MM.1S (cell line): ENCODE measurements around the gene KCNJ5.

Source experiments
- DNase-seq: peaks from one replicate; pipeline ENCODE4 v3.0.0-alpha.2; 2015
- H2AFZ ChIP-seq: fragments of 300-600 bp; sonication (generic); 2 replicates; pipeline ENCODE4 v1.6.0; 2016; ENCODE audit warnings: antibody characterized with exemption, low read length
- H3F3A ChIP-seq: fragments of 300-600 bp; sonication (generic); 2 replicates; pipeline ENCODE4 v1.6.1; 2016; ENCODE audit warnings: mild to moderate bottlenecking, antibody characterized with exemption, low read length, moderate library complexity, mixed read lengths; ENCODE audit not compliant: insufficient read depth
- H3K27ac ChIP-seq: fragments of 300-600 bp; sonication (generic); 2 replicates; pipeline ENCODE4 v1.5.1; 2016; ENCODE audit warnings: mild to moderate bottlenecking, low read length
- H3K27me3 ChIP-seq: fragments of 300-600 bp; sonication (generic); replicated peaks from 2 replicates; pipeline ENCODE4 v1.6.0; 2016; ENCODE audit warnings: low read length; ENCODE audit not compliant: insufficient read depth
- H3K36me3 ChIP-seq: fragments of 300-600 bp; sonication (generic); replicated peaks from 2 replicates; pipeline ENCODE4 v1.6.1; 2016; ENCODE audit warnings: mild to moderate bottlenecking, low read length, mixed read lengths; ENCODE audit not compliant: insufficient read depth
- H3K4me1 ChIP-seq: fragments of 300-600 bp; sonication (generic); 2 replicates; pipeline ENCODE4 v1.6.1; 2016; ENCODE audit warnings: low read length, mixed read lengths
- H3K4me2 ChIP-seq: fragments of 300-600 bp; sonication (generic); 2 replicates; pipeline ENCODE4 v1.6.0; 2016; ENCODE audit warnings: low read depth, low read length
- H3K4me3 ChIP-seq: fragments of 300-600 bp; sonication (generic); 2 replicates; pipeline ENCODE4 v1.5.1; 2016; ENCODE audit warnings: low read length, mixed read lengths
- H3K79me2 ChIP-seq: fragments of 300-600 bp; sonication (generic); 2 replicates; pipeline ENCODE4 v1.6.1; 2016; ENCODE audit warnings: mixed run types, low read length, mixed read lengths
- H3K9ac ChIP-seq: fragments of 300-600 bp; sonication (generic); 2 replicates; pipeline ENCODE4 v1.6.1; 2016; ENCODE audit warnings: low read length, mixed read lengths
- H3K9me2 ChIP-seq: fragments of 300-600 bp; sonication (generic); replicated peaks from 2 replicates; pipeline ENCODE4 v1.6.1; 2016; ENCODE audit warnings: mild to moderate bottlenecking, low read length, mixed read lengths; ENCODE audit not compliant: insufficient read depth
- H3K9me3 ChIP-seq: fragments of 300-600 bp; sonication (generic); replicated peaks from 2 replicates; pipeline ENCODE4 v1.6.1; 2016; ENCODE audit warnings: mild to moderate bottlenecking, low read length, mixed read lengths; ENCODE audit not compliant: insufficient read depth
- H4K20me1 ChIP-seq: fragments of 300-600 bp; sonication (generic); 2 replicates; pipeline ENCODE4 v1.6.1; 2016; ENCODE audit warnings: mild to moderate bottlenecking, low read length, moderate library complexity, mixed read lengths; ENCODE audit not compliant: insufficient read depth
- CTCF ChIP-seq: fragments of 300-600 bp; sonication (generic); IDR thresholded peaks from 2 replicates; pipeline ENCODE4 v1.5.1; 2016; ENCODE audit warnings: antibody characterized with exemption, low read length, mixed read lengths
- EZH2 ChIP-seq: fragments of 300-600 bp; sonication (generic); optimal IDR thresholded peaks from 2 replicates; pipeline ENCODE3; 2017; ENCODE audit warnings: low read depth, mild to moderate bottlenecking, antibody characterized with exemption, low read length, mixed read lengths
- EZH2phosphoT487 ChIP-seq: fragments of 300-600 bp; sonication (generic); IDR thresholded peaks from 2 replicates; pipeline ENCODE4 v1.6.1; 2018; ENCODE audit warnings: antibody characterized with exemption, low read length

Gene KCNJ5

DNA sequence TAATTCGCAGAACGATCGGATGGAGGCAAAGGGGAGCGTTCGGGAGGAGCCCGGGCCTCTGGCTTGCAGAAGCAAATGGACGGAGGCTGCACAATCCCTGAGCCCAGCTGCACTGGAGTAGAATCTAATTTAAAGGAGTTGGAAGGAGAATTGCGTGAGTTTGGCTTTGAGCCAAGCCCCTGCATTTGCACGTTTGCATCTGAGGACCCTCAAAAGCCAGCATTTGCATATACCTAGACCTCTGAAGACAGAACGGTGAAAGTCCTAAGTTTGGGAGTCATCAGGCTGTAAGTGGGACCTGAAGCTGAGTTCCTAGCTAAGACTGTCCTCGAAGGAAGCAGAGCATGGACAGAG lies 35.9 kb downstream of the KCNJ5 start:
- TF ChIP-seq CTCF = no peak
- Histone ChIP-seq H3K4me3 (no peak overlapping the region), H2AFZ (no peak overlapping the region), H3K36me3 (no peaks in the 10 kb centered on the region), H3K4me1 (peaks cover 19% of the 10 kb centered on the region), H3K27me3 (no peaks in the 10 kb centered on the region), H3K4me2 (no peak overlapping the region), H3K27ac (no peak overlapping the region), H3K9me2 (no peaks in the 10 kb centered on the region), H4K20me1 (no peaks in the 10 kb centered on the region), H3K79me2 (no peaks in the 10 kb centered on the region), H3K9me3 (no peaks in the 10 kb centered on the region), H3K9ac (no peak overlapping the region), H3F3A (peaks cover 4% of the 10 kb centered on the region)
- DNase-seq = no peak

- Histone ChIP-seq H3K9me3 (no peaks in the 10 kb centered on the region), H3K4me2 (peak overlapping the region; percentile 63), H3K4me3 (peak overlapping the region; percentile 33; the same call in 1 of the 2 replicates), H3K79me2 (no peaks in the 10 kb centered on the region), H3K4me1 (peaks cover 19% of the 10 kb centered on the region), H3K36me3 (no peaks in the 10 kb centered on the region), H3K9me2 (no peaks in the 10 kb centered on the region), H3K9ac (0 out of 2 replicates have a peak overlapping the region, but pooled peaks have one; percentile 9), H3F3A (peaks cover 4% of the 10 kb centered on the region), H3K27me3 (no peaks in the 10 kb centered on the region), H4K20me1 (no peaks in the 10 kb centered on the region), H2AFZ (peak overlapping the region; percentile 53), H3K27ac (peak overlapping the region; percentile 30; the same call in 1 of the 2 replicates)
- TF ChIP-seq CTCF = no peak
- TF ChIP-seq EZH2phosphoT487 = no peak
- TF ChIP-seq EZH2 = no peak
- no peak for DNase-seq
Measured at GRCh38 chr11:128927683-128928336, 36.7 kb downstream of the KCNJ5 start.

- Histone ChIP-seq H3K4me1 (peaks cover 19% of the 10 kb centered on the region), H3K27me3 (no peaks in the 10 kb centered on the region), H3K4me3 (peak overlapping the region; percentile 33; the same call in 1 of the 2 replicates), H3K9me2 (no peaks in the 10 kb centered on the region), H3K9me3 (no peaks in the 10 kb centered on the region), H4K20me1 (no peaks in the 10 kb centered on the region), H3F3A (peaks cover 4% of the 10 kb centered on the region), H3K36me3 (no peaks in the 10 kb centered on the region), H3K9ac (0 out of 2 replicates have a peak overlapping the region, but pooled peaks have one; percentile 9), H3K79me2 (no peaks in the 10 kb centered on the region), H2AFZ (peak overlapping the region; percentile 53), H3K4me2 (peak overlapping the region; percentile 63), H3K27ac (peak overlapping the region; percentile 30; the same call in 1 of the 2 replicates)
- DNase-seq = peak; percentile 92
- TF ChIP-seq CTCF (no peak), EZH2phosphoT487 (no peak), EZH2 (no peak)
Measured at GRCh38 chr11:128928400-128928799, 37.2 kb downstream of the KCNJ5 start.
